Measurements from ENCODE around the gene B4GALNT4. TPM values are rescaled to one million over a fixed set of nuclear protein-coding genes. Genes with fewer than 3 reads are reported as not detected.

Gene B4GALNT4
- total and polyA plus RNA-seq, 2 of the 13 experiments (the other 11 are each of a cell fraction or from before 2014, with no cell fraction given) = 30.5 to 50.1 TPM

DNA sequence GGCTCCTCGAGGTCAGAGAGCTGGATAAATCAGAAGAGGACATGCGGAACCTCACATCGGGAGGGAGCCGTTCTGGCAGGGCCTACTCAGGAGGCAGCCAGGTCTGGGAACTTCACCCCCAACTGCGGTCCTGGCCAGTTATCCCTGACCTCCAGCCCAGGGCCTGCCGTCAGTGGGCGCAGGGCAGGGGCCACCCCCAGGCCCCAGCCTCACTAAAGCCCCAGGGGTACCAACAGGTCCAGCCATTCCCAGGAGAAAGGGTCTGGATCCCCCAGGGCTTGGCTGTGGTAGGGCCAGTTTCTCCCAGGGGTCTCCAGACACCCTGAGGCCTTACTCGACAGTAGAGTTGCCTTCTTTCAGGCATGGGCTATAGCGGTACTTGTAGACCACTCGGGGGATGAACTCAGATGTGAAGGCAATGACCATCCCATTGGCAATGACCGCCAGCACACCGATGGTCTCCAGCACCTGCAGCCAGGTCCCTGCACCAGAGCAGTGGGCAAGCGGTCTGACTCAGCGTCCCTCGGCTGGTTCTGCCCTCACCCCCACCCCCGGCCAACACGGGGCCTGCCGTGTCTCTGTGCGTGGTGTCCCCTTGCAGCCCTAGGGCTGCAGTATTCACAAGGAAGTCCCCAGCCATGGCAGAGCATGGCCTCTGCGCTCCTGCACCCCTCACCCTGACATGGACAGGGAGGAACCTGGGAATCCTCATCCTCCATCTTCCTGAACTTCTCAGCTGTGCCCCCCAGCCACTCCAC is 50.1 kb downstream of the B4GALNT4 start (continued):
- TF ChIP-seq ZHX2 (IDR thresholded peaks at IDR 0.05; ENCODE audit: low read depth) = no peak
- no peak for TF ChIP-seq ZHX2 (CRISPR knock-in tag; IDR thresholded peaks at IDR 0.05; ENCODE audit: borderline replicate concordance)
- TF ChIP-seq, protein P1, sequence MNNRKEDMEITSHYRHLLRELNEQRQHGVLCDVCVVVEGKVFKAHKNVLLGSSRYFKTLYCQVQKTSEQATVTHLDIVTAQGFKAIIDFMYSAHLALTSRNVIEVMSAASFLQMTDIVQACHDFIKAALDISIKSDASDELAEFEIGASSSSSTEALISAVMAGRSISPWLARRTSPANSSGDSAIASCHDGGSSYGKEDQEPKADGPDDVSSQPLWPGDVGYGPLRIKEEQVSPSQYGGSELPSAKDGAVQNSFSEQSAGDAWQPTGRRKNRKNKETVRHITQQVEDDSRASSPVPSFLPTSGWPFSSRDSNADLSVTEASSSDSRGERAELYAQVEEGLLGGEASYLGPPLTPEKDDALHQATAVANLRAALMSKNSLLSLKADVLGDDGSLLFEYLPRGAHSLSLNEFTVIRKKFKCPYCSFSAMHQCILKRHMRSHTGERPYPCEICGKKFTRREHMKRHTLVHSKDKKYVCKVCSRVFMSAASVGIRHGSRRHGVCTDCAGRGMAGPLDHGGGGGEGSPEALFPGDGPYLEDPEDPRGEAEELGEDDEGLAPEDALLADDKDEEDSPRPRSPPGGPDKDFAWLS (CRISPR knock-in tag; IDR thresholded peaks at IDR 0.05; ENCODE audit: borderline replicate concordance) = no peak
- TF ChIP-seq, protein P2, sequence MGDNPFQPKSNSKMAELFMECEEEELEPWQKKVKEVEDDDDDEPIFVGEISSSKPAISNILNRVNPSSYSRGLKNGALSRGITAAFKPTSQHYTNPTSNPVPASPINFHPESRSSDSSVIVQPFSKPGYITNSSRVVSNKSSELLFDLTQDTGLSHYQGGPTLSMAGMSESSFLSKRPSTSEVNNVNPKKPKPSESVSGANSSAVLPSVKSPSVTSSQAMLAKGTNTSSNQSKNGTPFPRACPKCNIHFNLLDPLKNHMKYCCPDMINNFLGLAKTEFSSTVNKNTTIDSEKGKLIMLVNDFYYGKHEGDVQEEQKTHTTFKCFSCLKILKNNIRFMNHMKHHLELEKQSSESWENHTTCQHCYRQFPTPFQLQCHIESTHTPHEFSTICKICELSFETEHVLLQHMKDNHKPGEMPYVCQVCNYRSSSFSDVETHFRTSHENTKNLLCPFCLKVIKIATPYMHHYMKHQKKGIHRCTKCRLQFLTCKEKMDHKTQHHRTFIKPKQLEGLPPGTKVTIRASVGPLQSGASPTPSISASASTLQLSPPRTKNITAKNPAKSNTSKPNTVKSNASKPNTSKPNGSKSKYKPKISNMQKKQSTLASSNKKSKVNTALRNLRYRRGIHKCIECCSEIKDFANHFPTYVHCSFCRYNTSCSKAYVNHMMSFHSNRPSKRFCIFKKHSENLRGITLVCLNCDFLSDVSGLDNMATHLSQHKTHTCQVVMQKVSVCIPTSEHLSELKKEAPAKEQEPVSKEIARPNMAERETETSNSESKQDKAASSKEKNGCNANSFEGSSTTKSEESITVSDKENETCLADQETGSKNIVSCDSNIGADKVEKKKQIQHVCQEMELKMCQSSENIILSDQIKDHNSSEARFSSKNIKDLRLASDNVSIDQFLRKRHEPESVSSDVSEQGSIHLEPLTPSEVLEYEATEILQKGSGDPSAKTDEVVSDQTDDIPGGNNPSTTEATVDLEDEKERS (CRISPR knock-in tag; IDR thresholded peaks at IDR 0.05) = no peak
- no peak for TF ChIP-seq ZNF12 (CRISPR knock-in tag; IDR thresholded peaks at IDR 0.05)
- no peak for TF ChIP-seq KDM6A (CRISPR knock-in tag; IDR thresholded peaks at IDR 0.05; ENCODE audit: low read depth)
- TF ChIP-seq HIC2 (CRISPR knock-in tag; IDR thresholded peaks at IDR 0.05; ENCODE audit: low read depth) = no peak
- TF ChIP-seq TMF1 (CRISPR knock-in tag; IDR thresholded peaks at IDR 0.05; ENCODE audit: low read depth) = no peak
- TF ChIP-seq TEAD2 (CRISPR knock-in tag; IDR thresholded peaks at IDR 0.05) = no peak
- TF ChIP-seq ZNF768 (CRISPR knock-in tag; IDR thresholded peaks at IDR 0.05) = no peak
- TF ChIP-seq, protein P3, sequence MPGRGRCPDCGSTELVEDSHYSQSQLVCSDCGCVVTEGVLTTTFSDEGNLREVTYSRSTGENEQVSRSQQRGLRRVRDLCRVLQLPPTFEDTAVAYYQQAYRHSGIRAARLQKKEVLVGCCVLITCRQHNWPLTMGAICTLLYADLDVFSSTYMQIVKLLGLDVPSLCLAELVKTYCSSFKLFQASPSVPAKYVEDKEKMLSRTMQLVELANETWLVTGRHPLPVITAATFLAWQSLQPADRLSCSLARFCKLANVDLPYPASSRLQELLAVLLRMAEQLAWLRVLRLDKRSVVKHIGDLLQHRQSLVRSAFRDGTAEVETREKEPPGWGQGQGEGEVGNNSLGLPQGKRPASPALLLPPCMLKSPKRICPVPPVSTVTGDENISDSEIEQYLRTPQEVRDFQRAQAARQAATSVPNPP (CRISPR knock-in tag; IDR thresholded peaks at IDR 0.05) = no peak
- no peak for TF ChIP-seq ZNF430 (CRISPR knock-in tag; IDR thresholded peaks at IDR 0.05)
